ENCODE measurements around the gene DDX49.

Gene DDX49

GRCh38 chr19:18969931-18970659 is 50.6 kb downstream of the DDX49 start:
- no peak for DNase-seq (ENCODE audit: low read depth in 2 of 2)

GRCh38 chr19:18972301-18972811 is 52.8 kb downstream of the DDX49 start:
- DNase-seq (ENCODE audit: low read depth in 2 of 2): no peak

GRCh38 chr19:18972851-18973250 is 53.3 kb downstream of the DDX49 start:
- no peak for DNase-seq (ENCODE audit: low read depth in 2 of 2)

GRCh38 chr19:18975011-18975410 is 55.5 kb downstream of the DDX49 start:
- DNase-seq (ENCODE audit: low read depth in 2 of 2): no peak

- DNase-seq (ENCODE audit: low read depth in 2 of 2): no peak
Measured at GRCh38 chr19:18975869-18976268, 56.4 kb downstream of the DDX49 start.

Measured in fibroblast of skin of left quadriceps (primary cell).